ENCODE measurements around the gene POM121L2. TPM values are rescaled to one million over a fixed set of nuclear protein-coding genes. Genes with fewer than 3 reads are reported as not detected.

The POM121L2 gene
- total RNA-seq (2014; rRNA removed; shearing (Covaris generic)) = 0.05 TPM in 1 of 2 replicates, not detected in the other
- 0.43 TPM in 2 replicates for polyA plus RNA-seq (2015; cell fraction: cytosol; rRNA removed)
- polyA plus RNA-seq (2015; cell fraction: nucleus; rRNA removed) = 0.39 TPM in 1 of 2 replicates, not detected in the other

- in situ Hi-C loops (cut with HindIII; ENCODE audit: low pct_unique_long_range_greater_than_20kb, low sequenced_read_pairs) = no loop called here
- DNase-seq (ENCODE audit: low read depth, low spot score) = peak; percentile 89
Measured at GRCh38 chr6:27312146-27312949, at the start of gene POM121L2. POM121L2 (minus strand) TSS chr6:27312273; CDS start chr6:27312170, 103 bp downstream.

- in situ Hi-C loops (cut with HindIII; ENCODE audit: low pct_unique_long_range_greater_than_20kb, low sequenced_read_pairs) = no loop called here
- DNase-seq (ENCODE audit: low read depth, low spot score) = no peak
Measured at GRCh38 chr6:27359231-27359630, 47.2 kb upstream of the POM121L2 start.

GRCh38 chr6:27358786-27359185 is 46.7 kb upstream of the POM121L2 start:
- in situ Hi-C loops (cut with HindIII; ENCODE audit: low pct_unique_long_range_greater_than_20kb, low sequenced_read_pairs) = no loop called here
- no peak for DNase-seq (ENCODE audit: low read depth, low spot score)

GRCh38 chr6:27352850-27353249 is 40.8 kb upstream of the POM121L2 start:
- in situ Hi-C loops (cut with HindIII; ENCODE audit: low pct_unique_long_range_greater_than_20kb, low sequenced_read_pairs) = no loop called here
- no peak for DNase-seq (ENCODE audit: low read depth, low spot score)

GRCh38 chr6:27334141-27334540 is 22.1 kb upstream of the POM121L2 start:
- in situ Hi-C loops (cut with HindIII; ENCODE audit: low pct_unique_long_range_greater_than_20kb, low sequenced_read_pairs) = no loop called here
- no peak for DNase-seq (ENCODE audit: low read depth, low spot score)

GRCh38 chr6:27333642-27334040 is 21.6 kb upstream of the POM121L2 start:
- in situ Hi-C loops (cut with HindIII; ENCODE audit: low pct_unique_long_range_greater_than_20kb, low sequenced_read_pairs) = no loop called here
- no peak for DNase-seq (ENCODE audit: low read depth, low spot score)

GRCh38 chr6:27332692-27333641 is 20.9 kb upstream of the POM121L2 start:
- in situ Hi-C loops (cut with HindIII; ENCODE audit: low pct_unique_long_range_greater_than_20kb, low sequenced_read_pairs) = no loop called here
- peak; percentile 89 for DNase-seq (ENCODE audit: low read depth, low spot score)

- DNase-seq (ENCODE audit: low read depth, low spot score) = no peak
- in situ Hi-C loops (cut with HindIII; ENCODE audit: low pct_unique_long_range_greater_than_20kb, low sequenced_read_pairs) = no loop called here
Measured at GRCh38 chr6:27327023-27327738, 15.1 kb upstream of the POM121L2 start.

GRCh38 chr6:27321901-27322300 is 9.8 kb upstream of the POM121L2 start:
- in situ Hi-C loops (cut with HindIII; ENCODE audit: low pct_unique_long_range_greater_than_20kb, low sequenced_read_pairs) = no loop called here
- DNase-seq (ENCODE audit: low read depth, low spot score) = no peak

- DNase-seq (ENCODE audit: low read depth, low spot score) = no peak
- in situ Hi-C loops (cut with HindIII; ENCODE audit: low pct_unique_long_range_greater_than_20kb, low sequenced_read_pairs) = no loop called here
Measured at GRCh38 chr6:27321370-27321769, 9.3 kb upstream of the POM121L2 start.

- in situ Hi-C loops (cut with HindIII; ENCODE audit: low pct_unique_long_range_greater_than_20kb, low sequenced_read_pairs) = no loop called here
- DNase-seq (ENCODE audit: low read depth, low spot score) = no peak
Measured at GRCh38 chr6:27318973-27319372, 6.9 kb upstream of the POM121L2 start.

- DNase-seq (ENCODE audit: low read depth, low spot score) = no peak
- in situ Hi-C loops (cut with HindIII; ENCODE audit: low pct_unique_long_range_greater_than_20kb, low sequenced_read_pairs) = no loop called here
Measured at GRCh38 chr6:27314046-27314445, 2.0 kb upstream of the POM121L2 start.

- in situ Hi-C loops (cut with HindIII; ENCODE audit: low pct_unique_long_range_greater_than_20kb, low sequenced_read_pairs) = no loop called here
- DNase-seq (ENCODE audit: low read depth, low spot score) = no peak
Measured at GRCh38 chr6:27312950-27313271, 838 bp upstream of the POM121L2 start.

- in situ Hi-C loops (cut with HindIII; ENCODE audit: low pct_unique_long_range_greater_than_20kb, low sequenced_read_pairs) = no loop called here
- no peak for DNase-seq (ENCODE audit: low read depth, low spot score)
Measured at GRCh38 chr6:27311806-27312145, 297 bp downstream of the POM121L2 start.

- in situ Hi-C loops (cut with HindIII; ENCODE audit: low pct_unique_long_range_greater_than_20kb, low sequenced_read_pairs) = no loop called here
- DNase-seq (ENCODE audit: low read depth, low spot score) = peak; percentile 43
Measured at GRCh38 chr6:27303613-27304272, 8.3 kb downstream of the POM121L2 start.

- in situ Hi-C loops (cut with HindIII; ENCODE audit: low pct_unique_long_range_greater_than_20kb, low sequenced_read_pairs) = no loop called here
- peak; percentile 92 for DNase-seq (ENCODE audit: low read depth, low spot score)
Measured at GRCh38 chr6:27297857-27298730, 14.0 kb downstream of the POM121L2 start.

GRCh38 chr6:27297484-27297856 is 14.6 kb downstream of the POM121L2 start:
- in situ Hi-C loops (cut with HindIII; ENCODE audit: low pct_unique_long_range_greater_than_20kb, low sequenced_read_pairs) = no loop called here
- DNase-seq (ENCODE audit: low read depth, low spot score) = no peak

Data from SK-MEL-5 (cell line).